Fibroblast of skin of left quadriceps (primary cell): ENCODE data around the gene P2RY6.

Source experiments
- DNase-seq, 2 experiments: peaks; one replicate each; pipeline ENCODE4 v3.0.0-alpha.2; 2013; ENCODE audit warnings: low read depth in 2 of 2

The P2RY6 gene

GRCh38 chr11:73237471-73238290 is 34.5 kb upstream of the P2RY6 start:
- no peak for DNase-seq

- DNase-seq, result no peak
These were observed 33.0 kb upstream of the P2RY6 start for GRCh38 chr11:73239111-73239521.

DNA sequence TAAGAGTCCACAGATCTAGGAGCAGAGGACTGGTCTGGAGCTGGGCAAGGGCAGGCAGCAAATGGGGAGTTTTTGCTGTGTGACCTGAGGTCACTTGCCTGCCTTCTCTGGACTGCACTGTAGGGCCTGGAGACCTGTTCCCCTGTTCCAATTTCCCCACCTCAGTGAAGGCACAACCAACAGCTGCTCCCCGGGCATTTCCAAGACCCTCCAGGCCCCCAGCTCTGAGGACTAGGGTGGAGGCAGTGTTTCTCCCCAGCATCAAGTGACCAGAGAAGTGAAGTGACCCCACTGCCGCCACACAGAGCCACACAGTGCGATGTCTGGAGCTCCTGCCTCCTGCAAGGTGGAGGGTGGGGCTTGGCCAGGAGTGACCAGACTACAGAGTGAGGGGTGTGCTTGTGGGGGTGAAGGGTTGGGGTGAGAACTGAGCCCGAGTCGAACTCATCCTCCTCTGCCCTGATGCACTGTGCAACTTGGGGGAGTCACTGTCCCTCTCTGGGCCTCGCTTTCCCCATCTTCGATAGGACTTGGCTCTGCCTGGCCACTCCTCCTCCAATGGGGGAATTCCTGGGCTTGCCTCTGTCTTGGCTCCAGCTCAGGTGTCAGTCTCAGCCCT is 32.5 kb upstream of the P2RY6 start:
- DNase-seq, result no peak

DNA sequence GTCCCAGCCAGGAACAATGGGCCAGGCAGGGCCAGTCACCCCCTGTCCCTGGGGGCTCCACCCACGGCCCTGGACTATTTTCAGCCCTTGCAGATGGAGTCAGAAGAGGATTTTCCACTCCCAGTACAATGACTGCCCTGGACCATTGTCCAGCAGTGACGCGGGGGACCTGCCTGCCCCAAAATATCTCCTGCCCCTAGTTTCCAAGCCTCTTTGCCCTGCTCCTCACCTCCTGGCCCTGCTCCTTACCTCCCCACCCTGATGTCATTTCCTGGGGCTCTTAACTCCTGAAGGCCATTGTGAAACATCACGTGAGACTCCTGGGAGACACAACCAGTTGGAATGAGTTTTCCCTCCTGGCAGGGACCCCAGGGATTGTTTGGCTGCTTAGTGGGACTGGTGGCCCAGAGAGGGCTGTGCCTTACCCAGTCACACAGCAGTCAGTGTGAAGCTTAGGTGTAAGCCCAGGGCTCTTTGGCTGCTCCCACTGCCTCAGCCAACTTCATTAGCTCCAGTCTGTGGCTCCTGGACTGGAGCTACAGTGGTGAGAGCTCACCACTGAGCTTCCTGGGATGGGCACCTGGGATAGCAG is 31.9 kb upstream of the P2RY6 start:
- DNase-seq, result no peak

- DNase-seq, result no peak
These were observed 30.8 kb upstream of the P2RY6 start for GRCh38 chr11:73241300-73241699.

- peak; percentile 37 for DNase-seq
These were observed 29.7 kb upstream of the P2RY6 start for GRCh38 chr11:73242251-73243092.

DNA sequence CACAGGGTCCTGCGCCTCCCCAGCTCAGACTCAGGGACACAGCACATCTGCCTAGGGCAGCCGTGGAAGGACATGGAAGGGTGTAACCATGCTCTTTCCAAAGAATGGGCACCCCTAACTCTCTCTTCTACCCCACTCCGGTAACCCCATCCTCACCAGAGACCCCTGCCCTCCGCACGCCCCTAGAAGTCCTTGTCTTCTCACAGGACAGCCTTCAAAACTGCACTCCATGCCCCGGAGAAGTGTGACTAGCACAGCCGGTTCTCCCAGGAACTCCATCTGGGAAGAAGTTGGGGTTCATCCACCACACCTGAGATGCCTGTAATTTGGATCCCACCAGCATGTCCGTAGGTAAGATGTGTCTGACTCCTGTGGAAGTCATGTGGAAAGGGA is 29.0 kb upstream of the P2RY6 start:
- DNase-seq, result no peak

- no peak for DNase-seq
These were observed 27.4 kb upstream of the P2RY6 start for GRCh38 chr11:73244589-73245240.

GRCh38 chr11:73245461-73245860 is 26.7 kb upstream of the P2RY6 start:
- DNase-seq, result no peak

GRCh38 chr11:73246303-73246702 is 25.8 kb upstream of the P2RY6 start:
- no peak for DNase-seq

DNA sequence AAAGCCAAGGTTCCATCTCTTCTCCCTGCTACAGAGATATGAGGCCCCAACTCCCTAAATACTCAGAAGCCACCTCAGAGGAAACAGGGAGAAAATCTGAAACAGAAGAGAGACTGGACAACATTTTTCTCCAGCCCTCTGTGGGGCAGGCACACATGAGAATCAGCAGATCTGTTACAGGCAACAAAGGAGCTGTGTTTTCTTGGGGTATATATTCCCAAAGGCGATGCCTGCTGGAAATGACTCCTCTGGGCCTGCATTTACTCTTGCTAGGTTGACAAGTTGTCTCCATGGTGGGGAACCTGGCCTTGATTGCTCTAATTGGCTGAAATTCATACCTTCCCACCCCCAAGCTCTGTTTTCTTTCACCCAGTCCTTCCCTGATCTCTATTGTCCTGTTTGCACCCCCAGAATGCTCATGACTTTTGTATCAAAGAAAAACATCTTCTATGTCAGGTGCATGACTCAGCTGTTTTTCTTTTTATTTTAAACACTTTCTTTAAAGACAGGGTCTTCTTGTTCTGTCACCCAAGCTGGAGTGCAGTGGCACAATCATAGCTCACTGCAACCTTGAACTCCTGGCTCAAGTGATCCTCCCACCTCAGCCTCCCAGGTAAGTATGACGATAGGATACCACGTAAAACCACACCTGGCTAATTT is 23.5 kb upstream of the P2RY6 start:
- DNase-seq, result no peak

DNA sequence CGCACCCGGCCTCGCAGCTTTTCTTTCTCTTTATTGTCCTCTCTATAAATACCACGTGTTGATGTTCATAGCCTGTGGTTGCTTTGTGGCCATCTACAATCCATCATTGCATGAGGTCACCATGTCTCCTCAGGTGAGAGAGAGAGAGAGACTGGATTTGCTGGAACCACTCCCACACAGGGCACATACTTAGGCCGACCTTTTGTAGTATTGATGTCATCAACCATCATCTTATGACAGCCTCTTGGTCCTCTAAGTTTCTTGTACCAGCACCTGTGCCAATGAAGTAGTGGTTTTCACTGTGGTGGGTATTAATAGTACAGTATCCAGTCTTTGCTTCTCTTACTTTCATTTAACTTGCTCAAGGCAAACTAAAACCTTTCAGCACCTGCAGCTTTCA is 22.8 kb upstream of the P2RY6 start:
- no peak for DNase-seq

DNA sequence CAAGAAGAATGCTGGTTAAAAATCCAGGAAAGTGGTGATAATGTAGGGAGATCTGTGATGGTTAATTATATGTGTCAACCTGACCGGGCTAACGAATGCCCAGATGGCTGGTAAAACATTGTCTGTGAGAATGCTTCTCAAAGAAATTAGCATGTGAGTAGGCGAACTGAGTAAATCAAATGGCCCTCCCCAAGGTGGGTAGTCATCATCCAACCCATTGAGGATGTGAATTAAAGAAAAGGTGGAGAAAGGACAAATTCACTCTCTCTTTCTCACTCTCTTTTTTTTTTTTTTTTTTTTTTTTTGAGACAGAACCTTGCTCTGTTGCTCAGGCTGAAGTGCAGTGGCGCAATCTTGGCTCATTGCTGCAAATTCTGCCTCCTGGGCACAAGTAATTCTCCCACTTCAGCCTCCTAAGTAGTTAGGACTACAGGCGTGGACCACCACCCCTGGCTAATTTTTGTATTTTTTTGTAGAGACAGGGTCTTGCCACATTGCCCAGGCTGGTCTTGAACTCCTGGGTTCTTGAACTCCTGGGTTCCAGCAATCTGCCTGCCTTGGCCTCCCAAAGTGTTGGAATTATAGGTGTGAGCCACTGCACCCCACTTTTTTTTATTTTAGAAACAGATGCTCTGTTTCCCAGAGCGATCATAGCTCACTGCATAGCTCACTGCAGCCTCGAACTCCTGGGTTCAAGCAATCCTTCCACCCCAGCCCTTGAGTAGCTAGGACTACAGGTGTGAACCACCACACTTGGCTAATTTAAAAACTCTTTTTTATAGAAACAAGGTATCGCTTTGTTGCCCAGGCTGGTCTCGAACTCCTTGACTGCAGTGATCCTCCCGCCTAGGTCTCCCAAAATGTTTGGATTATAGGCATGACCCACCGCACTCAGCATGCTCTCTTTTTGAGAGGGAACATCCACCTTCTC is 22.0 kb upstream of the P2RY6 start:
- no peak for DNase-seq

- DNase-seq, result no peak
These were observed 19.5 kb upstream of the P2RY6 start for GRCh38 chr11:73252577-73253191.

GRCh38 chr11:73257342-73258103 is 14.6 kb upstream of the P2RY6 start:
- DNase-seq, result peak; percentile 79 to 81

DNA sequence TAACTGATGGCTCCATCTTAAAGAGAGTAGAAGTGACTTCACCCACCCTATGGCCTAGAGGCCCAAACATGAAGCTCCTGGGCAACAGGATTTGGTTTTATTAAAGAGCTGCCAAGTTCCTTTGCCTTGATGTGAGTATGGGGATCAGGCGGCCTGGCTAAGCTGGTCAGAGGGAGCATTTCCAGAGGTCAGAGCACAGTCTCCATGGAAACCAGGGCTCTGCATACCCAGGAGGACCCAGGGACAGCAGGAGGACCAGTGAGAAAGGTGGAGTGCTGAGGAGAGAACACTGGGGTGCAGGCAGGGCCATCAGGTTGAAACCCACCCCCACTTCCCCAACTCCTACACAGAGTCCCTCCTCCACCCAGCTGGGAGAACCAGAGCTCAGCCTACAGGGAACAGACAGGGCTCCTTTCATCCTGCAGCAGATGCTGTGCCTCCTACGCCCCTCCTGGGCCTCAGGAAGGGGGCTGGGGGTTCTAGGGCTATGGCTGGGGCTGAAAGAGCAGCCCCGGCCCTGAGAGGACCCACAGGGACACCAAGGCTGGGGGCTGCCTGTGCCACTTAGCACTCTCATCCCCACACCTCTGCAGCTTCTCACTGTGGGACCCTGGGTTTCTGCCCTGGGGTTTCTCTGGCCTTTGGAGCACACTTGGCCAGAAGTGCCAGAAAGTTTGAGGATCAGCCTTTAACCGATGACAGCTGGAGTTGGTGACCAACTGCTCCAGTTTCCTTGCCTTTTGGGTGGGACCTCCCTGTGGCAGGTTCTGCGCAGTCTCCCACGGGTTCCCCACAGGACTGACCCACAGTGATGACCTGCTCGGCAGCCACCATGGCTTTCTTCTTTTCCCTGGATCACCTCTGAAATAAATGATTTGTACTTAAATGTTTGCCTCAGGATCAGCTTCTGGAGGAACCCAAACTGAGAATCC is 13.8 kb upstream of the P2RY6 start:
- DNase-seq, result no peak

- no peak for DNase-seq
These were observed 12.6 kb upstream of the P2RY6 start for GRCh38 chr11:73259406-73260126.
